NK-92 (cell line): ENCODE results near the gene PDE10A.
"Not testable (repeated sequence)": the region's sequence is repeated elsewhere in the genome, so short reads cannot be mapped to it uniquely, and the experiment has no call there.

Experiments used
- DNase-seq: peaks from one replicate; lab custom pipeline; 2025; ENCODE audit not compliant: unreplicated experiment; lab: John Stamatoyannopoulos, UW

Gene PDE10A

GRCh38 chr6:165594584-165595333, 68.3 kb downstream of the PDE10A start:
- DNase-seq, result no peak

DNA sequence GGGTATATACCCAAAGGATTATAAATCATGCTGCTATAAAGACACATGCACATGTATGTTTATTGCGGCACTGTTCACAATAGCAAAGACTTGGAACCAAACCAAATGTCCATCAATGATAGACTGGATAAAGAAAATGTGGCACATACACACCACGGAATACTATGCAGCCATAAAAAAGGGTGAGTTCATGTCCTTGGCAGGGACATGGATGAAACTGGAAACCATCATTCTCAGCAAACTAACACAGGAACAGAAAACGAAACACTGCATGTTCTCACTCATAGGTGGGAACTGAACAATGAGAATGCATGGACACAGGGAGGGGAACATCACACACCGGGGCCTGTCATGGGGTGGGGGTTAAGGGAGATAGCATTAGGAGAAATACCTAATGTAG, 70.1 kb downstream of the PDE10A start:
- DNase-seq, result not testable (repeated sequence)

DNA sequence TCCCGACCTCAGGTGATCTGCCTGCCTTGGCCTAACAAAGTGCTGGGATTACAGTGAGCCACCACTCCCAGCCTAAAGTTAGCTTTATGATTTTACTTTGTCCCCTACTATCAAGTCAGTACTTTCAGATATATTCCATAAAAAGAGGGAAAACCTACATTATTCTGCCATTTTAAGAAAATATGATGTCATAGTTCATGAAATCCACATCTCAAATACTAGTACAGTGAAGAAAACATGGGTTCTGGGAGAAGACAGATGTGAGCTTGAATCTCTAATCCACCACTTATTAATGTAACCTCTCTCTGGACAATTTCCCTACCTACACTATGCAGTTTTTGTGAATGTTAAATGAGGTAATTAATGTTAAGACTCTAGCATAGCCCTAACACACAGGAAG, 74.5 kb downstream of the PDE10A start:
- no peak for DNase-seq

DNA sequence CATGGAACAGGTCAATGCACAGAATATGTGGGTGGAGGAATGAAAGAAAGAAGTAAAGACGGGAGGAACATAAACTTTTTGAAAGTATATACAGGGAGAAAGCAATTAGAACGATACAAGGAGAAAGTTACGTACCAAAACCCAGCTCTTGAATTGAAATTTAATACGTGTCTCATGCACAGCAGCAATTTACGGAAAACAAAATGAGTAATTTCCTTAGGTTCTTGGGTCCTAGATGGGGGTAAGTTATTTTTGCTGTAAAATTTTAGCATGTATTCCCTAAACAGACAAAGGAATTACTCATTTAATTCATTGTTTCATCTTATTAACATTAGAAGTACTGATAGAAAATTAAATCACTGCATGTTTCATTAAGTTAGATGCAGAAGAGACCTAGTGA, 75.8 kb downstream of the PDE10A start:
- DNase-seq, result no peak

DNA sequence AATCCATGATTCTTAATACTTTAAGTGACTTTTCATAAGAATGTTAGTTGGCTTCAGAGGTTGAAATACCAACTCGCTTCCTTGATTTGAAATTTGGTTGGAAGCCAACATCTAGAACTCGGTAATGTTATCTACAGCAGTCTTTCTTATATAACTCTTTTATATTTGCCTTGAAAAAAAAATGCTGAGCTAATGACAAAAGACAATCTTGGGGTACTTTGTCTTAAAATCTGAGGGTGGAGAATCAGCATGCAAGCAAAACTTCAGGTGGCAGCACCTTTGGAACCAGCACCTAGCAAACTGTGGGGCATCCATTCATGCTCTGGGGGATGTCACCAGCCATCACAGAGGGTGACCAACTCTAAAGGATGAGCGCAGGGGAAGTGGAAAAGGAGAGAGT, 76.3 kb downstream of the PDE10A start:
- no peak for DNase-seq

GRCh38 chr6:165585060-165585459, 78.0 kb downstream of the PDE10A start:
- no peak for DNase-seq

- no peak for DNase-seq
Measured at GRCh38 chr6:165584541-165584940, 78.5 kb downstream of the PDE10A start.

DNA sequence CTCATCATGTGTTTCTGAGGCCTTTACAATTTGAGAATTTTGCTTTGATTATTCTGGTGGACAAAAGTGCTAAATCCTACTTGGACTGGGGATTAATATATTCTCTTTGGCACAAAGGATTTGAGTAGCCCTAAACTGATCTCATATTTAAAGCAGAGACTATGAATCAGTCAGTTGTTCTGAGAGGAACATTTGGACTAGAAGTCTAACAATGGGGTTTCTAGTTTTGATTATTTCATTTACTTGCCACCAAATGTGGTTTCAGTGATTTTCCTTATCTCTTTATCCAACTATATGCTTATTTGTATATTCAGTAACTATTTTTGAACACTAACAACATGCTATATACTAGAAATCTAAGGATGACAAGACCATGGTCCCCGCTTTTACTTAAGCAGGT, 81.4 kb downstream of the PDE10A start:
- DNase-seq, result no peak

DNA sequence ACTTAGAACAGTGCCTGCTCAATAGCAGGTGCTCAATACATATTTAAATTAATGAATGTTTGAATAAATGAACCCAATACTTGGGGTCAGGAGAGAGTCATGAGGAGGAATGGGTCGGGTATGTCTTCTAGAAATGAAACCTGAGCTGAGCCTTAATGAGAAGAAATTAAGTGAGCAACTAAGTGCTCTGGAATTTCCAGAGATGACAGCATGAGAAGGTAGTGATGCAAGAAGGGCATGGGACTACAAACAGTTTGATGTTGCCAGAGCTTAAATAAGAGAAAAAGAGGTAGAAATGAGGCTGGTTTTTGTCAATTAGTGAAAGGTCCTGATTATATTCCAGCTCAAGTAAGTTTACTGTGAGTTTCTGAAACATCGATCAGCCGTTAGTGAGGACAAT, 82.9 kb downstream of the PDE10A start:
- no peak for DNase-seq

- no peak for DNase-seq
Measured at GRCh38 chr6:165579151-165579550, 83.9 kb downstream of the PDE10A start.

DNA sequence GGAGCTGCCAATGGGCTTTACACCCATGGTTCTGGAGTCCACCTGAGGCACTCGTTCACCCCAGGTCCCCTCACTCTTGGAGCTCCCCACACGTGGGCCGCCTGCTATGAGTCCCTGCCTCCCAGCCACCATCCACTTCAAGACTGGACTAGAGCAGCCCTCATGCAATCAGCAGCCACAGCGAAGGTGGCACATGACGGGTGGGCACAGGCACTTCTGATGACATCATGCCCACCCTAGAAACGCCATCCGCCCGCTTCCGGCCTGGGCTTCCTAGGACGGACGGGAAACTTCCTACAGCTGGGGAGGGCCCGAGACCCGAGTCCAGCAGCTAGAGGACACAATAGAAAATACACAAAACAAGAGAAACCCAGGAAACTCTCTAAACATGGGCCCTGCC, 85.5 kb downstream of the PDE10A start:
- DNase-seq, result no peak

- DNase-seq, result no peak
Measured at GRCh38 chr6:165575158-165575549, 87.9 kb downstream of the PDE10A start.

- DNase-seq, result no peak
Measured at GRCh38 chr6:165574220-165575157, 88.6 kb downstream of the PDE10A start.

- DNase-seq, result no peak
Measured at GRCh38 chr6:165573671-165574070, 89.4 kb downstream of the PDE10A start.

- DNase-seq, result no peak
Measured at GRCh38 chr6:165571721-165572132, 91.3 kb downstream of the PDE10A start.

DNA sequence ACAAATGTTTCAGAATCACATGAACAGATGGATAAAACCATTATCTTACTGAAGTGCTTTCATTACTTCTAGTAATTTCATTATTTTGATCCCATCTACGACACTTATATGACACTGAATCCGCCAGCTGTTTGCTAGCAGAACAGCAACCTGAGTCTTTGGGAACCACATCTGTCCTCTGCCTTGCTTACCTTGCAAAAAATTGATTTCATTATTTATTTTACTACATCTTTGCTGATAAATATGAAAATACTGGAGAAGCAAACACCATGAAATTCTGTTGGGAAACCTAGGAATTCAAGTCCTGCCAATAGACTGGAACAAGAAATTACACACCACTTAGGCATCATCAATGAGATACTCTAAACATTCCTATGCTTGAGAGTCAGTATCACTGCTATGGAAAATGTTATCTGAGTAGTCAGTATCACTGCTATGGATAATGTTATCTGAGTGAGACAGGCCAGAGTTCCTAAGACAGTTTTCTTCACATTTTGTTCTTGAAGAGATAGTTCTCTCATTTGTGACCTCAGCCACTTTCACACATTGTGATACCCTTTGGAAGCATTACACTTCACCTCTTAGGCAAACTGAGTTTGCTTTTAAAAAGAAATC, 91.9 kb downstream of the PDE10A start:
- DNase-seq, result no peak

DNA sequence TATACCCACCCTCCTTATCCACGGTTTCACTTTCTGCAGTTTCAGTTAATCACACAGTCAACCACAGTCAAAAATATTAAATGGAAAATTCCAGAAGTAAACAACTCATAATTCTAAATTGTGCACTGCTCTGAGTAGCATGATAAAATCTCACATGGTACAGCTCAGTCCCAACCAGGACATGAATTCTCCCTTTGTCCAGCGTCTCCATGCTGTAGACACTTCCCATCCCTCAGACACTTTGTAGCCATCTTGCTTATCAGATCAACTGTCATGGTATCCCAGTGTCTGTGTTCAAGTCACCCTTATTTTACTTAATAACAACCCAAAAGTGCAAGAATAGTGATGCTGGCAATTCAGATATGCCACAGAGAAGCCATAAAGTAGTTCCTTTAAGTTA, 94.7 kb downstream of the PDE10A start:
- no peak for DNase-seq

DNA sequence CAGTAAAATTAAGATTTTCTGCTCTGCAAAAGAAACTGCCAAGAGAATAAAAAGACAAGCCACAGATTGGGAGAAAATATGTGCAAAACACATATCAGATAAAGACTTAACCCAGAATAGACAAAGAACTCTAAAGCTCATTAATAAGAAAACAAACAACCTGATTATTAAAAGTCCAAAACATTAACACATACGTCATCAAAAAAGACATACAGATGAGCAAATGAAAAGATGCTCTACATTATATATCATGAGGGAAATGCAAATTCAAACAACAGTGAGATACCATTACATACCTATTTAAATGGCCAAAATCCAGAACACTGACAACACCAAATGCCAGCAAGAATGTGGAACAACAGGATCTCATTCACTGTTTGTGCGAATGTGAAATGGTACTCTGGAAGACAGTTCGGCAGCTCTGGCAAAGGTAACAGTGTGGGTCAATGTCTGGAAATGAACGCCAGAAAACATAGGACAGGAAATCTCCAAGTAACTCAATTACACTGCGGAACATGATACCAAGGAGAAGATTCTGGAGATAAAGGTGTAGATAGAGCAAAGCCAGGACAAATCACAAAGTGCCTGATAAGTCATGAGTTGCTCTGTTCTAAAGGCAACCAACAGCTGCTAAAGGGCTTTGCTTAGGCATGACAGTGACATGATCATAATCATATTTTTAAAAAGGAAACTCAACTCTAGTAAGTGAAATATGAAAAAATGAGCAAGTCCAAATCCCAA, 96.8 kb downstream of the PDE10A start:
- no peak for DNase-seq

DNA sequence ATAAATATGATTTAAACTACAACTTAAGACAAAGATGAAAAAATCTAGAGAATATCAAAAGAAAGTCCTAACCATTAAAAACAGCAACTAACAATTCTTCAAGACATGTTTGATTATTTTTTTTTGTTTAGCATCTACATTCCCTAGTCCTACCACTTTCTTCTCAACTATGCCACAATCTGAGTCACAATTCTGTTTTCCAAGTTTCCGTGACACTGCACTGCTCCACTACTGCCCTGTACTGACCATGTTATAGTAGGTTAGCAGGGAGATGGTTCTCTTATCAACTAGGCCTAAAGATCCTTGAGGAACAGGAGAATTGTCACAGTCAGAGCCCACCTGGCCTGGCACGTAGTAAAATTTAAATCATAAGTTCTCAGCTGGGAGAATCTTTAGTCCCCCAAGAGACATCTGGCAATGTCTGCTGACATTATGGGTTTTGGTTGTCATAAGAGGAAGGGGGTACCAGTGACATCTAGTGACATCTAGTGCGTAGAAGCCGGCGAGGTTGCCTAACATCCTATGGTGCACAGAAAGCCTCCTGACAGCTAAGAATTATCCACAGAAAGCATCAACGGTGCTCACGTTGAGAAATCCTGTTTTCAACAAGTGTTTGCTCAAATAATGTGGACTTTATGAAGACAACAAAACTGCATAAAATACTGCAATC, 100.5 kb downstream of the PDE10A start:
- DNase-seq, result no peak

GRCh38 chr6:165559632-165560031, 103.4 kb downstream of the PDE10A start:
- DNase-seq, result no peak

- DNase-seq, result not testable (repeated sequence)
Measured at GRCh38 chr6:165558097-165558496, 104.9 kb downstream of the PDE10A start.
